CD4-positive, alpha-beta memory T cell (primary cell): ENCODE data around the gene CAPZA3. TPM values are rescaled to one million over a fixed set of nuclear protein-coding genes. Genes with fewer than 3 reads are reported as not detected.
"Not testable (repeated sequence)": the region's sequence is repeated elsewhere in the genome, so short reads cannot be mapped to it uniquely, and the experiment has no call there.

ENCODE experiments used
- CTCF ChIA-PET: fragments of 350-600 bp; sonication (Branson Sonifier 250); formaldehyde crosslinking; loops from one replicate; lab custom pipeline; 2021; ENCODE audit warnings: inconsistent platforms; ENCODE audit not compliant: partially characterized antibody; lab: Charles Lee
- POLR2A ChIA-PET: fragments of 350-600 bp; sonication (Branson Sonifier 250); formaldehyde crosslinking; loops from one replicate; lab custom pipeline; 2021; ENCODE audit not compliant: partially characterized antibody; lab: Charles Lee
- DNase-seq, 5 donors: peaks; one replicate each; pipeline versions ENCODE4 v3.0.0 to v3.0.0-alpha.2; 2020 to 2022; ENCODE audit warnings: mixed read lengths in 1 of 5
- H3K27ac ChIP-seq: one replicate; pipeline ENCODE4 v1.7.0; 2013; ENCODE audit warnings: low read depth, low read length
- H3K27me3 ChIP-seq: 2 replicates; pipeline ENCODE4 v1.7.0; 2013; ENCODE audit warnings: mild to moderate bottlenecking, low read length, moderate library complexity; ENCODE audit not compliant: insufficient read depth
- H3K36me3 ChIP-seq: 2 replicates; pipeline ENCODE4 v1.7.0; 2013; ENCODE audit warnings: mild to moderate bottlenecking, low read length, moderate library complexity; ENCODE audit not compliant: insufficient read depth
- H3K4me1 ChIP-seq: 2 replicates; pipeline ENCODE4 v1.7.0; 2013; ENCODE audit warnings: mild to moderate bottlenecking, low read length, moderate library complexity; ENCODE audit not compliant: insufficient read depth
- H3K4me3 ChIP-seq, 2 donors: one replicate each; pipeline ENCODE4 v1.7.0; 2013; ENCODE audit warnings: low read length in 2 of 2, mild to moderate bottlenecking in 1 of 2
- H3K9me3 ChIP-seq, 2 donors: one replicate each; pipeline ENCODE4 v1.7.0; 2013; ENCODE audit warnings: low read length in 2 of 2, control low read depth in 1 of 2; ENCODE audit not compliant: control insufficient read depth in 1 of 2
- H3K27ac Mint-ChIP-seq, 7 donors: one replicate each; pipeline ENCODE4 v1.8.0; 2020 to 2021; ENCODE audit warnings: mixed read lengths in 7 of 7, mild to moderate bottlenecking in 6 of 7, inconsistent platforms in 3 of 7, moderate library complexity in 3 of 7
- H3K27me3 Mint-ChIP-seq, 2 donors: one replicate each; pipeline ENCODE4 v1.8.0; 2020 to 2021; ENCODE audit warnings: mixed read lengths in 2 of 2
- H3K36me3 Mint-ChIP-seq, 2 donors: one replicate each; pipeline ENCODE4 v1.8.0; 2020 to 2021; ENCODE audit warnings: mixed read lengths in 2 of 2, inconsistent platforms in 1 of 2, mild to moderate bottlenecking in 1 of 2
- H3K4me1 Mint-ChIP-seq, 4 donors: one replicate each; pipeline ENCODE4 v1.8.0; 2020 to 2021; ENCODE audit warnings: mixed read lengths in 4 of 4, mild to moderate bottlenecking in 1 of 4
- H3K4me3 Mint-ChIP-seq, 8 donors: one replicate each; pipeline ENCODE4 v1.8.0; 2020 to 2021; ENCODE audit warnings: mixed read lengths in 8 of 8, mild to moderate bottlenecking in 7 of 8, moderate library complexity in 6 of 8, inconsistent platforms in 3 of 8
- H3K9me3 Mint-ChIP-seq, 8 donors: one replicate each; pipeline ENCODE4 v1.8.0; 2020 to 2021; ENCODE audit warnings: mixed read lengths in 8 of 8, mild to moderate bottlenecking in 5 of 8, inconsistent platforms in 3 of 8, moderate library complexity in 1 of 8
- intact Hi-C: fragments of 100-400 bp; cut with micrococcal nuclease; formaldehyde crosslinking; loops from one replicate; pipeline ENCODE4 v1.15.1; 2023
- polyA plus RNA-seq, 2 donors: library from polyadenylated mRNA; unstranded; fragments of 300-500 nt; fragmentation: Illumina TruSeq; gene quantifications; one replicate each; pipeline ENCODE4 v1.2.3, GENCODE V29; 2021
- total RNA-seq, 2 experiments: library from RNA; stranded (reverse); gene quantifications; one replicate each; pipeline ENCODE4 v1.2.3, GENCODE V29; 2021

The CAPZA3 gene, protein sequence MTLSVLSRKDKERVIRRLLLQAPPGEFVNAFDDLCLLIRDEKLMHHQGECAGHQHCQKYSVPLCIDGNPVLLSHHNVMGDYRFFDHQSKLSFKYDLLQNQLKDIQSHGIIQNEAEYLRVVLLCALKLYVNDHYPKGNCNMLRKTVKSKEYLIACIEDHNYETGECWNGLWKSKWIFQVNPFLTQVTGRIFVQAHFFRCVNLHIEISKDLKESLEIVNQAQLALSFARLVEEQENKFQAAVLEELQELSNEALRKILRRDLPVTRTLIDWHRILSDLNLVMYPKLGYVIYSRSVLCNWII
- total RNA-seq (not detected), polyA plus RNA-seq (not detected)

DNA sequence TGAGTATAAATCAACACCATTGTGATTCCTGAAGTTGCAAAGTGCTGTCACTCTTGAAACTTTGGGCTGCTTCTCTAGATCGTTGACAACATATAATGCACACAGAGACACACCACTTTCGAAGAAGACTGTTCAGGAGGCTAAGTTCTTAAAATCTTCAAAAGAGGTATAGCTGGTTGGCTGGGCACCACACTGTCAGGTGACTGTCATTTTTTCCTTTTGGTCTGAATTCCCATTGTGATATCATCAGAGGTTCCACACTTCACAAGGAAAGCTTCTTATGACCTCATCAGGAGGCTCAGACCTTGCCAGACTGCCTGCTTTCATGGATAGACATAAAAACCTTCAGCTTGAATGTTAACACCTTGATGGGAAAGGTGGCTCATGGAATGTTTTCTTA, at the start of gene CAPZA3, which contains the start of gene PLCZ1:
CAPZA3 (plus strand) TSS at position 301 of the 400 bp plus-strand sequence. CDS start 150 bp downstream, outside the sequence.
PLCZ1 (minus strand) TSS at position 194 of the 400 bp plus-strand sequence. CDS start 641 bp downstream, outside the sequence.
- H3K4me3 Mint-ChIP-seq, result no peak within 1 kb of the TSS
- H3K27me3 Mint-ChIP-seq, result no peaks in the 10 kb centered on the region
- DNase-seq, result no peak
- no peaks in the 10 kb centered on the region for H3K4me1 ChIP-seq
- POLR2A ChIA-PET, result no interaction called here
- no peak within 1 kb of the TSS for H3K4me3 ChIP-seq
- no peaks in the 10 kb centered on the region for H3K9me3 ChIP-seq
- H3K36me3 ChIP-seq, result no peaks in the 10 kb centered on the region
- intact Hi-C loops, result no loop called here
- no peaks in the 10 kb centered on the region for H3K4me1 Mint-ChIP-seq
- H3K27me3 ChIP-seq, result no peaks in the 10 kb centered on the region
- no peaks in the 10 kb centered on the region for H3K36me3 Mint-ChIP-seq
- CTCF ChIA-PET, result interaction anchor here (1.4 kb wide), 1 partner anchor 10 kb away, joined by 3 read pairs; no protein-coding TSS in a partner anchor
- H3K27ac ChIP-seq, result no peak within 1 kb of the TSS
- peaks cover 2 to 13% (median 9%) of the 10 kb centered on the region in 8 donors for H3K9me3 Mint-ChIP-seq
- no peak within 1 kb of the TSS for H3K27ac Mint-ChIP-seq

DNA sequence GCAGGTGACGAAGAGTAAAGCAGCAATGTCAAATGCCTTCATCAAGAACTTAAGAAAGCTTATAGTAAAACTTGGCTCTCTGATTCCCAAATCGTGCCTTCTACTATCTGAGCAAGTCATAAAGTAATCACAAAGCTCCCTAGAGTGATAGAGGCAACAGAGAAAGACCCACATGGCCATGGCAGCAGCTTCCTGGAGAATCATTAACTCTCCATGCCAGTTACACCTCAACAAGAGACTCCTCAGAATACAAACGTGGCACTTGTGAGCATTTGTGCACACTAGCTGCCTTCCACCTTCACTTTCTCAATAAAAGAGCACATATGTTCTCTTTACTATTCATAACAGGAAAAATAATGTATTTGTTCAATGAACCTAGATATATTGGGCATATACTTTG, 48.1 kb upstream of the CAPZA3 start:
- intact Hi-C loops, result no loop called here
- POLR2A ChIA-PET, result no interaction called here
- Mint-ChIP-seq H3K4me1 (no peaks in the 10 kb centered on the region), H3K9me3 (peaks cover 0 to 12% (median 3%) of the 10 kb centered on the region in 8 donors), H3K27me3 (no peaks in the 10 kb centered on the region), H3K4me3 (no peak overlapping the region), H3K27ac (no peak overlapping the region), H3K36me3 (no peaks in the 10 kb centered on the region)
- no peak for DNase-seq
- Histone ChIP-seq H3K9me3 (peaks cover 0 to 5% of the 10 kb centered on the region in 2 donors), H3K4me3 (no peak overlapping the region), H3K27ac (no peak overlapping the region), H3K27me3 (no peaks in the 10 kb centered on the region), H3K4me1 (no peaks in the 10 kb centered on the region), H3K36me3 (no peaks in the 10 kb centered on the region)
- CTCF ChIA-PET, result no interaction called here

DNA sequence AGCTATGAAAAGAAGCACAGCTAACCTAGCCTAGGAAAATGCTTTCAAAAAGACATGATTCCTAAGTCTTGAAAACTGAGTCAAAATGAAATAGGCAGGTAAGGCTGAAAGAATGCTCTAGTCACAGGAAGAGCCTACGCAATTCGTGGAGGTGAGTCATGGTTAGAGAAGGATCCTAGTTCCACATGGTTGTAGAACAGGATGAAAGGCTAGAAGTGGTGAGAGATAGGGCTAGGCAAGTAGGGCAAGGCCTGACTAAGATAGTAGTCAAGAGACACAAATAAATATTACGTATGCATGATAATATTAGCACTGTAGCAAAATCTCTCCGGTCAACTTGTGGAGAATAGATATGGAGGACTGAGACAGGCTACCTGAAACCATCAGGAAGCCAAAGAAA, 47.3 kb upstream of the CAPZA3 start:
- CTCF ChIA-PET, result no interaction called here
- Histone ChIP-seq H3K27me3 (no peaks in the 10 kb centered on the region), H3K4me1 (no peaks in the 10 kb centered on the region), H3K27ac (no peak overlapping the region), H3K9me3 (peaks cover 0 to 5% of the 10 kb centered on the region in 2 donors), H3K36me3 (no peaks in the 10 kb centered on the region), H3K4me3 (no peak overlapping the region)
- POLR2A ChIA-PET, result no interaction called here
- DNase-seq, result no peak
- H3K36me3 Mint-ChIP-seq, result no peaks in the 10 kb centered on the region
- H3K27me3 Mint-ChIP-seq, result no peaks in the 10 kb centered on the region
- intact Hi-C loops, result no loop called here
- H3K4me3 Mint-ChIP-seq, result no peak overlapping the region
- H3K27ac Mint-ChIP-seq, result no peak overlapping the region
- peaks cover 0 to 12% (median 3%) of the 10 kb centered on the region in 8 donors for H3K9me3 Mint-ChIP-seq
- no peaks in the 10 kb centered on the region for H3K4me1 Mint-ChIP-seq

DNA sequence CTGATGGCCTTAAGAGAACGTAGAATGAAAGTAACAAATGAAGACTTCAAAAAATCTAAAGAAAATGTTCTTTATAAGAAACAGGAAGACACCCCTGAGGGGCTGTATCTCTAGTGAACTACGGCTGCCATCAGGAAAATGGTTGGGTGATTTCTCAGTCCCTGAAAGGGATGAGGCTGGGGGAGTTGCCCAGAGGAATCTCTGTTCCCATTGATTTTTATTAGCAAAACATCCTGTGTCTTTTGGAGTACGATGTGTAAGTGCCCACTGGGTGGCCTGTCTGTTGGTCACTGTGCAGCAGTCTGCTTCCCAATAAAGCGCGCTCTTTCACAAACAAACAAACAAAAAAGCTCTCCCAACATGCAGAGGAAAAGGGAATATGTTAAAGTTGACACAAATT, 43.9 kb upstream of the CAPZA3 start:
- H3K36me3 Mint-ChIP-seq, H3K27ac Mint-ChIP-seq, H3K4me3 ChIP-seq, H3K36me3 ChIP-seq, intact Hi-C loops, H3K27me3 ChIP-seq, H3K4me1 ChIP-seq, CTCF ChIA-PET, H3K27ac ChIP-seq, POLR2A ChIA-PET, H3K4me3 Mint-ChIP-seq, H3K4me1 Mint-ChIP-seq, H3K27me3 Mint-ChIP-seq, DNase-seq, H3K9me3 ChIP-seq: not testable (repeated sequence)
- peaks cover 0 to 15% (median 2%) of the 10 kb centered on the region in 8 donors for H3K9me3 Mint-ChIP-seq

DNA sequence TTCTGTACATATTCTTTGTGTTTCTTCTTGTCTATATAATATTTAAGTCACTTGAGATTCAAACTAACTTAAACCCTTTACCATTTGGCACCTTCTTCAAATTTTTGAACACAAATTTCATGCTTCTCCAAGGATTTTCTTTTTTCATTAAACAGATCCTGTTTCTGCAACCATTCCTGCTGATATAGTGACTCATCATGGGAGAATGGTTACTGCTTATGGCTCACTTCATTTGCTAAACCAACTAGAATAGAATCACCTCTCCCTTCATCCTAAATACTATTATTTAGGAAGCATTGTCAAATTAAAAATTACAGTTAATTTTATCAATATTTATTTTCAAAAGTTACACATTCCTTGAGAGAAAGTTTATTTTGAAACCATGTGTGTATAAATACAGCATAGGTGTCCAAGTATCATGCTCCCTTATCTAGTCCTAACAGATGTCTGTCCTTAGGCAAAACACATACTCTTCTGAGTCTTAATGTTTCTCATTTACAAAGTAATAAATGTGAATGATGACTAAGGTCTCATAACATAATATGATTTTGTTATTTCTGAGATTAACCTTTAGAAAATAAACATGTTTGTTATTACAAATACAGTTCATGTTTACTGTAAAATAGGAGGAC, 40.8 kb upstream of the CAPZA3 start:
- ChIA-PET POLR2A (no interaction called here), CTCF (no interaction called here)
- no peak for DNase-seq
- H3K4me3 ChIP-seq, result no peak overlapping the region
- Mint-ChIP-seq H3K9me3 (peaks cover 0 to 9% (median under 1%) of the 10 kb centered on the region in 8 donors), H3K4me1 (no peaks in the 10 kb centered on the region), H3K27ac (no peak overlapping the region), H3K27me3 (no peaks in the 10 kb centered on the region), H3K36me3 (no peaks in the 10 kb centered on the region), H3K4me3 (no peak overlapping the region)
- no peaks in the 10 kb centered on the region for H3K36me3 ChIP-seq
- H3K4me1 ChIP-seq, result no peaks in the 10 kb centered on the region
- intact Hi-C loops, result no loop called here
- no peak overlapping the region for H3K27ac ChIP-seq
- H3K27me3 ChIP-seq, result no peaks in the 10 kb centered on the region
- no peaks in the 10 kb centered on the region for H3K9me3 ChIP-seq

DNA sequence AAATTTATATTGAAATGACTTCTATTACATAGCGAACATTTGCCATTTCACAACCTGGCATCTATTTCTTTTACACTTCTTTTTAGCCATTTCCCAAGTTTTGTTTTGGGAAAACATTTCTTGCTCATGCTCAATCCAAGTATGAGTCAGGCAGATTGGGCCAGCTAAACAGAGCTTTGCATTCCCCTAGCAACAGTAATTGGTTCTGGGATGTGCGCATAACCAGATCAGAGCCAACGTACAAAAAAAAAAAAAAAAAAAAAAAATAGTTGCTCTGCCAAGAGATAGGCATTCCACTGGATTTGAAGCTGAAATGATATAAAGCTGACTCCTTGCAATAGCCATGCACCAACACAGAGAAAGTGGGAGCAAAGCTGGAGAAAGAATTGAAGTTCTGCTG, 37.6 kb upstream of the CAPZA3 start:
- Histone ChIP-seq H3K9me3 (peaks cover 0 to 3% of the 10 kb centered on the region in 2 donors), H3K27me3 (no peaks in the 10 kb centered on the region), H3K4me1 (no peaks in the 10 kb centered on the region), H3K36me3 (no peaks in the 10 kb centered on the region), H3K4me3 (no peak overlapping the region), H3K27ac (no peak overlapping the region)
- peaks cover 0 to 6% (median 3%) of the 10 kb centered on the region in 8 donors for H3K9me3 Mint-ChIP-seq
- intact Hi-C loops, result no loop called here
- H3K27ac Mint-ChIP-seq, result no peak overlapping the region
- no peaks in the 10 kb centered on the region for H3K27me3 Mint-ChIP-seq
- no peaks in the 10 kb centered on the region for H3K4me1 Mint-ChIP-seq
- DNase-seq, result no peak
- CTCF ChIA-PET, result interaction anchor here (0.6 kb wide), 1 partner anchor 57 kb away, joined by 3 read pairs; no protein-coding TSS in a partner anchor
- no peak overlapping the region for H3K4me3 Mint-ChIP-seq
- POLR2A ChIA-PET, result no interaction called here
- no peaks in the 10 kb centered on the region for H3K36me3 Mint-ChIP-seq

DNA sequence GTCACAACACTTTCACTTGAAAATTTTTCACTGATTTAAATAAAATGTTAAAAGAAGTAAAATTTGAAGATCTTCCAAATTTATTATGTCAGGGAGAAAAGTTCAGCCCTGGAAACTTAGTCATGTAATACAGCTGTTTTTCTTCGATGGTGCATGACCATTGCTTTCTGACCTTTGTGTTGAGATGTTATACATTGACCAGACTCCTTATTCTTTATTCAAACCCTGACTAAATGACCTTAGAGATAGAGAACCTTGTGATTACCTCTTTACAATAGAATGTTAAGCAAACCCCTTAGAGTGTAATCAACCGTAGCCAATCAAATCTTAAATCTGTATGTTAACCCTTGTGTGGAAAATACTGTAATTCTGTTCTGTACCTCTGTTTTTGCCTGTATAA, 34.6 kb upstream of the CAPZA3 start:
- POLR2A ChIA-PET, result no interaction called here
- Mint-ChIP-seq H3K27ac (no peak overlapping the region), H3K36me3 (no peaks in the 10 kb centered on the region), H3K4me1 (no peaks in the 10 kb centered on the region), H3K4me3 (no peak overlapping the region), H3K9me3 (peaks cover 0 to 15% (median 5%) of the 10 kb centered on the region in 8 donors), H3K27me3 (no peaks in the 10 kb centered on the region)
- CTCF ChIA-PET, result no interaction called here
- Histone ChIP-seq H3K9me3 (peaks cover 0 to 4% of the 10 kb centered on the region in 2 donors), H3K4me3 (no peak overlapping the region), H3K36me3 (no peaks in the 10 kb centered on the region), H3K27me3 (no peaks in the 10 kb centered on the region), H3K4me1 (no peaks in the 10 kb centered on the region), H3K27ac (no peak overlapping the region)
- intact Hi-C loops, result no loop called here
- DNase-seq, result no peak
